K562 (cell line): ENCODE results near the gene SLC5A6. TPM values are rescaled to one million over a fixed set of nuclear protein-coding genes. Genes with fewer than 3 reads are reported as not detected.

Source experiments
- AFF1 ChIP-seq, 2 experiments: fragments of 450-650 bp; IDR thresholded peaks; 2 replicates each; pipeline ENCODE4 v1.6.1; 2018; ENCODE audit warnings: mild to moderate bottlenecking in 2 of 2, low read depth in 1 of 2; ENCODE audit not compliant: partially characterized antibody in 2 of 2
- BMI1 ChIP-seq: fragments of 150-350 bp; IDR thresholded peaks from 2 replicates; pipeline ENCODE4 v1.6.1; 2014; ENCODE audit warnings: low read length
- BRD4 ChIP-seq: fragments of 200-600 bp; sonication (generic); IDR thresholded peaks from 2 replicates; pipeline ENCODE4 v1.6.1; 2017; ENCODE audit warnings: inconsistent platforms
- CHD2 ChIP-seq: IDR thresholded peaks from 2 replicates; pipeline ENCODE4 v1.6.1; 2011; ENCODE audit warnings: low read depth, low read length
- CREB3 ChIP-seq: fragments of 450-650 bp; conservative IDR thresholded peaks from 2 replicates; pipeline ENCODE4 v1.6.1; 2016; ENCODE audit warnings: missing genetic modification characterization, low read depth, mild to moderate bottlenecking, missing compliant biosample characterization, moderate library complexity
- CREB3L1 ChIP-seq: fragments of 450-650 bp; IDR thresholded peaks from 2 replicates; pipeline ENCODE4 v1.6.1; 2014; ENCODE audit warnings: low read depth, mild to moderate bottlenecking, moderate library complexity, borderline replicate concordance
- IFI16 ChIP-seq: fragments of 250-450 bp; sonication (Bioruptor Pico); IDR thresholded peaks from 2 replicates; pipeline ENCODE4 v2.1.2; 2022; ENCODE audit warnings: mild to moderate bottlenecking, inconsistent platforms
- KLF1 ChIP-seq: fragments of 450-650 bp; IDR thresholded peaks from 2 replicates; pipeline ENCODE4 v1.6.1; 2016; ENCODE audit warnings: missing genetic modification characterization, missing compliant biosample characterization
- NONO ChIP-seq, 2 experiments: fragments of 200-400 bp in 1 of 2; fragments of 450-650 bp in 1 of 2; formaldehyde crosslinking in 1 of 2; IDR thresholded peaks; 2 replicates each; pipeline ENCODE4 v1.6.1; 2017; ENCODE audit warnings: low read depth in 2 of 2, mild to moderate bottlenecking in 2 of 2, moderate library complexity in 2 of 2, low read length in 1 of 2
- SMAD1 ChIP-seq: fragments of 150-350 bp; IDR thresholded peaks from 2 replicates; pipeline ENCODE4 v1.6.1; 2014; ENCODE audit warnings: low read length, low read depth; ENCODE audit not compliant: partially characterized antibody
- STAT5B ChIP-seq: fragments of 250-450 bp; sonication (Bioruptor Pico); IDR thresholded peaks from 2 replicates; pipeline ENCODE4 v1.8.0; 2021; ENCODE audit warnings: mild to moderate bottlenecking, inconsistent platforms
- XRCC3 ChIP-seq: fragments of 450-650 bp; IDR thresholded peaks from 2 replicates; pipeline ENCODE4 v1.6.1; 2017; ENCODE audit warnings: mild to moderate bottlenecking, moderate library complexity
- ZBTB43 ChIP-seq: sonication (generic); formaldehyde crosslinking; IDR thresholded peaks from 2 replicates; pipeline ENCODE4 v1.8.0; 2023; ENCODE audit warnings: mild to moderate bottlenecking, missing genetic modification reagents
- ZBTB49 ChIP-seq: sonication (generic); formaldehyde crosslinking; IDR thresholded peaks from 2 replicates; pipeline ENCODE4 v1.8.0; 2022; ENCODE audit warnings: missing genetic modification reagents, mild to moderate bottlenecking, borderline replicate concordance
- ZNF239 ChIP-seq: fragments of 250-450 bp; sonication (Bioruptor Pico); IDR thresholded peaks from 2 replicates; pipeline ENCODE4 v1.4.0; 2020; ENCODE audit warnings: mild to moderate bottlenecking
- ZNF316 ChIP-seq: fragments of 450-650 bp; IDR thresholded peaks from 2 replicates; pipeline ENCODE4 v1.6.1; 2016
- polyA plus RNA-seq, 8 experiments: library from polyadenylated mRNA; depleted of rRNA in 4 of 8; stranded (reverse) in 5 of 8; unstranded in 3 of 8; fragments of >200 nt; fragmentation: Nextera tagmentation in 2 of 8; fragmentation: Illumina TruSeq in 1 of 8; extraction: Ambion mirVana in 2 of 8; extraction: Trizol in 1 of 8; gene quantifications; 2 replicates each; pipeline versions ENCODE4 v1.2.1 to v1.2.3, GENCODE V29; 2011 to 2014; ENCODE audit warnings: inconsistent platforms in 1 of 8, missing spikeins in 1 of 8
- total RNA-seq, 7 experiments: library from RNA; depleted of rRNA in 6 of 7; stranded (reverse); fragments of >200 nt in 6 of 7; fragmentation: Illumina TruSeq in 2 of 7; extraction: Trizol in 2 of 7; gene quantifications; 2 replicates each; pipeline versions ENCODE4 v1.2.1 to v1.2.3, GENCODE V29; 2011 to 2021; ENCODE audit warnings: low replicate concordance in 1 of 7

Gene SLC5A6
- total and polyA plus RNA-seq, 9 of the 15 experiments (the other 6 are each of a cell fraction or from before 2014, with no cell fraction given), result 32.6 to 137 (median 107) TPM

- no peak for TF ChIP-seq XRCC3
- TF ChIP-seq AFF1 (IDR thresholded peaks at IDR 0.05; ENCODE audit: low read depth in 1 of 2, partially characterized antibody in 2 of 2), result no peak
- peak; percentile 23; the same call in 1 of the 2 replicates for TF ChIP-seq CHD2
- TF ChIP-seq NONO (IDR thresholded peaks at IDR 0.05; ENCODE audit: low read depth in 2 of 2, low read length in 1 of 2), result 0 out of 4 replicates have a peak, but pooled peaks of 1 of the 2 experiments have one; percentile 20
- TF ChIP-seq SMAD1, result no peak
- TF ChIP-seq ZBTB43 (CRISPR knock-in tag), result no peak
- TF ChIP-seq ZNF316, result no peak
- TF ChIP-seq BRD4, result peak; percentile 75; the same call in 1 of the 2 replicates
- TF ChIP-seq STAT5B (CRISPR knock-in tag), result no peak
- TF ChIP-seq CREB3, result no peak
- TF ChIP-seq CREB3L1, result peak; percentile 94
- TF ChIP-seq ZNF239 (CRISPR knock-in tag), result no peak
- TF ChIP-seq IFI16 (CRISPR knock-in tag), result no peak
- no peak for TF ChIP-seq ZBTB49 (CRISPR knock-in tag)
- TF ChIP-seq KLF1 (tag), result no peak
- no peak for TF ChIP-seq BMI1
Observed at GRCh38 chr2:27217173-27218121, 5.4 kb upstream of the SLC5A6 start, which contains the start of gene CAD (continued).
